H1 (cell line): ENCODE measurements around the gene TNF. TPM values are rescaled to one million over a fixed set of nuclear protein-coding genes. Genes with fewer than 3 reads are reported as not detected.
"Not testable (repeated sequence)": the region's sequence is repeated elsewhere in the genome, so short reads cannot be mapped to it uniquely, and the experiment has no call there.

Experiments
- CTCF ChIA-PET: fragments of 300-600 bp; sonication (Branson Sonifier 250); formaldehyde crosslinking; loops from one replicate; lab custom pipeline; 2021; ENCODE audit not compliant: partially characterized antibody; lab: Charles Lee
- POLR2A ChIA-PET: fragments of 300-600 bp; sonication (Branson Sonifier 250); formaldehyde crosslinking; loops from one replicate; lab custom pipeline; 2021; ENCODE audit warnings: inconsistent platforms; ENCODE audit not compliant: partially characterized antibody; lab: Charles Lee
- DNase-seq, 2 experiments: peaks; one replicate each; pipeline versions ENCODE4 v3.0.0 to v3.0.0-alpha.2; 2010 to 2022; ENCODE audit warnings: low spot score in 2 of 2, low read depth in 1 of 2, mixed read lengths in 1 of 2
- FAIRE-seq: peaks from 2 replicates; lab custom pipeline; 2011; peaks lifted over from hg19 to GRCh38; lab: Jason Lieb, UNC
- H2AFZ ChIP-seq: 2 replicates; pipeline ENCODE4 v1.8.1; 2012; ENCODE audit warnings: low read length, inconsistent platforms
- H2AK5ac ChIP-seq: 2 replicates; pipeline ENCODE4 v1.6.1; 2013; ENCODE audit warnings: low read depth, low read length
- H2BK120ac ChIP-seq: replicated peaks from 2 replicates; pipeline ENCODE3; 2013; ENCODE audit warnings: low read depth, low read length, inconsistent platforms
- H2BK12ac ChIP-seq: 2 replicates; pipeline ENCODE4 v1.6.1; 2013; ENCODE audit warnings: low read depth, low read length
- H2BK15ac ChIP-seq: 2 replicates; pipeline ENCODE4 v1.6.1; 2013; ENCODE audit warnings: low read length
- H2BK20ac ChIP-seq: 2 replicates; pipeline ENCODE4 v1.6.1; 2013; ENCODE audit warnings: low read length
- H2BK5ac ChIP-seq: 2 replicates; pipeline ENCODE4 v1.6.1; 2013; ENCODE audit warnings: low read depth, low read length
- H3K14ac ChIP-seq: 2 replicates; pipeline ENCODE4 v1.6.1; 2013; ENCODE audit warnings: inconsistent platforms; ENCODE audit not compliant: insufficient read length
- H3K18ac ChIP-seq: 2 replicates; pipeline ENCODE4 v1.6.1; 2013; ENCODE audit warnings: low read length; ENCODE audit errors: extremely low read depth
- H3K23ac ChIP-seq: 2 replicates; pipeline ENCODE4 v1.6.1; 2013; ENCODE audit warnings: inconsistent platforms; ENCODE audit not compliant: insufficient read length
- H3K23me2 ChIP-seq: 2 replicates; pipeline ENCODE4 v1.6.1; 2013; ENCODE audit warnings: low read depth, low read length
- H3K27ac ChIP-seq: 2 replicates; pipeline ENCODE4 v1.6.1; 2011; ENCODE audit warnings: low read depth, low read length, inconsistent platforms
- H3K27me3 ChIP-seq, 4 experiments: replicated peaks in 1 of 4; 1 replicate in 1 of 4; 2 replicates in 3 of 4; pipeline versions ENCODE4 v1.6.1 to v1.8.1; 2011 to 2013; ENCODE audit warnings: low read length in 3 of 4, mild to moderate bottlenecking in 3 of 4, inconsistent platforms in 2 of 4, mixed read lengths in 2 of 4, moderate library complexity in 1 of 4; ENCODE audit not compliant: control insufficient read depth in 3 of 4, insufficient read depth in 3 of 4; ENCODE audit errors: extremely low read depth in 1 of 4
- H3K36me3 ChIP-seq, 4 experiments: 2 replicates each; pipeline versions ENCODE4 v1.6.1 to v1.8.1; 2011 to 2013; ENCODE audit warnings: mild to moderate bottlenecking in 4 of 4, low read length in 3 of 4, moderate library complexity in 2 of 4, control low read depth in 1 of 4, inconsistent platforms in 1 of 4; ENCODE audit not compliant: insufficient read depth in 4 of 4, control insufficient read depth in 2 of 4
- H3K4ac ChIP-seq: replicated peaks from 2 replicates; pipeline ENCODE3; 2013; ENCODE audit warnings: low read length, low read depth, mixed read lengths, inconsistent platforms; ENCODE audit not compliant: insufficient read length
- H3K4me1 ChIP-seq, 4 experiments: replicated peaks in 1 of 4; 1 replicate in 1 of 4; 2 replicates in 3 of 4; pipeline versions ENCODE4 v1.6.1 to v1.8.1; 2011 to 2013; ENCODE audit warnings: low read length in 3 of 4, inconsistent platforms in 2 of 4, mixed read lengths in 1 of 4; ENCODE audit not compliant: insufficient read depth in 4 of 4, control insufficient read depth in 3 of 4
- H3K4me2 ChIP-seq, 2 experiments: 2 replicates each; pipeline versions ENCODE4 v1.6.1 to v1.8.1; 2011 to 2013; ENCODE audit warnings: low read depth in 2 of 2, low read length in 2 of 2, control low read depth in 1 of 2, inconsistent platforms in 1 of 2, mild to moderate bottlenecking in 1 of 2; ENCODE audit not compliant: insufficient read depth in 1 of 2
- H3K4me3 ChIP-seq, 4 experiments: fragments of 200-600, 300-600 bp in 1 of 4; sonication (generic), shearing (Covaris generic), sonication (Bioruptor Twin) in 1 of 4; 2 replicates each; pipeline versions ENCODE4 v1.5.1 to v1.8.1; 2011 to 2016; ENCODE audit warnings: low read length in 4 of 4, low read depth in 3 of 4, control low read depth in 2 of 4, inconsistent platforms in 2 of 4, mild to moderate bottlenecking in 2 of 4, mixed read lengths in 1 of 4, moderate library complexity in 1 of 4; ENCODE audit not compliant: insufficient read depth in 2 of 4; ENCODE audit errors: extremely low read depth in 1 of 4
- H3K56ac ChIP-seq: replicated peaks from 2 replicates; pipeline ENCODE3; 2013; ENCODE audit warnings: low read depth, mild to moderate bottlenecking, mixed read lengths, low read length, inconsistent platforms; ENCODE audit not compliant: insufficient read length
- H3K79me1 ChIP-seq: 2 replicates; pipeline ENCODE4 v1.6.1; 2013; ENCODE audit warnings: low read depth, low read length, control low read depth
- H3K79me2 ChIP-seq, 2 experiments: 2 replicates each; pipeline versions ENCODE4 v1.6.1 to v1.8.1; 2012 to 2013; ENCODE audit warnings: low read length in 2 of 2, mild to moderate bottlenecking in 2 of 2, inconsistent platforms in 1 of 2; ENCODE audit not compliant: insufficient read depth in 2 of 2, control insufficient read depth in 1 of 2
- H3K9ac ChIP-seq, 4 experiments: replicated peaks in 1 of 4; 1 replicate in 1 of 4; 2 replicates in 3 of 4; pipeline versions ENCODE4 v1.6.1 to v1.8.1; 2011 to 2013; ENCODE audit warnings: low read depth in 3 of 4, low read length in 3 of 4, control low read depth in 2 of 4, mild to moderate bottlenecking in 2 of 4, moderate library complexity in 2 of 4, inconsistent platforms in 1 of 4; ENCODE audit errors: extremely low read depth in 1 of 4
- H3K9me3 ChIP-seq, 2 experiments: 2 replicates each; pipeline versions ENCODE4 v1.6.1 to v1.8.1; 2012 to 2013; ENCODE audit warnings: mild to moderate bottlenecking in 2 of 2, moderate library complexity in 2 of 2, control low read depth in 1 of 2, inconsistent platforms in 1 of 2, low read depth in 1 of 2, low read length in 1 of 2, mixed read lengths in 1 of 2; ENCODE audit not compliant: insufficient read depth in 2 of 2
- H4K20me1 ChIP-seq, 2 experiments: replicated peaks in 1 of 2; 2 replicates each; pipeline versions ENCODE3 to v1.8.1; 2011 to 2013; ENCODE audit warnings: inconsistent platforms in 2 of 2, low read length in 2 of 2, mild to moderate bottlenecking in 1 of 2; ENCODE audit not compliant: insufficient read depth in 2 of 2, control insufficient read depth in 1 of 2
- H4K5ac ChIP-seq: 2 replicates; pipeline ENCODE4 v1.6.1; 2013; ENCODE audit warnings: low read length, low read depth, mixed read lengths, inconsistent platforms; ENCODE audit not compliant: insufficient read length
- H4K8ac ChIP-seq: 2 replicates; pipeline ENCODE4 v1.8.0; 2013; ENCODE audit warnings: mild to moderate bottlenecking, moderate library complexity, low read length, inconsistent platforms; ENCODE audit not compliant: insufficient read depth; ENCODE audit errors: extremely low read depth
- H4K91ac ChIP-seq: replicated peaks from 2 replicates; pipeline ENCODE3; 2013; ENCODE audit warnings: low read length, mixed read lengths, inconsistent platforms; ENCODE audit not compliant: insufficient read length
- POLR2AphosphoS5 ChIP-seq: IDR thresholded peaks from 2 replicates; pipeline ENCODE4 v1.6.1; 2011; ENCODE audit warnings: low read depth, low read length
- SAP30 ChIP-seq: fragments of 300-600 bp; sonication (generic); IDR thresholded peaks from 2 replicates; pipeline ENCODE4 v1.7.1; 2012; ENCODE audit warnings: low read length, moderate library complexity, mild to moderate bottlenecking, inconsistent platforms; ENCODE audit not compliant: insufficient read depth, insufficient replicate concordance
- TBP ChIP-seq: IDR thresholded peaks from 2 replicates; pipeline ENCODE4 v1.6.1; 2011; ENCODE audit warnings: low read depth, low read length, improper control_type of control experiment
- WGBS, 2 experiments: shearing (Covaris generic) in 1 of 2; methylation state at CpG; one replicate each; pipeline versions ENCODE4 v1.1.6 to v1.1.7; 2013 to 2015; ENCODE audit warnings: low lambda C conversion rate in 2 of 2, mixed read lengths in 2 of 2, inconsistent platforms in 1 of 2, low coverage in 1 of 2, missing lambda C conversion rate in 1 of 2; ENCODE audit not compliant: insufficient replicate concordance in 2 of 2, insufficient coverage in 1 of 2, insufficient read length in 1 of 2; ENCODE audit errors: extremely low coverage in 1 of 2, missing lambda C conversion rate in 1 of 2; 5-methylcytosine and 5-hydroxymethylcytosine counted together
- polyA plus RNA-seq, 7 experiments: library from polyadenylated mRNA; depleted of rRNA in 3 of 7; stranded (reverse) in 5 of 7; unstranded in 2 of 7; fragments of >200 nt in 5 of 7; fragments of 200-250 nt in 2 of 7; gene quantifications; 1 replicate in 5 of 7; 2 replicates in 1 of 7; 4 replicates in 1 of 7; pipeline versions ENCODE4 v1.2.1 to v1.2.3, GENCODE V29; 2011 to 2013; ENCODE audit warnings: missing spikeins in 2 of 7, mixed read lengths in 2 of 7
- total RNA-seq: library from RNA; stranded (reverse); fragmentation: NEBNext Ultra II Directional; extraction: Animal tissue kit (Norgen Biotek cat#: 25700); gene quantifications from 2 replicates; pipeline ENCODE4 v1.2.1, GENCODE V29; 2021

Gene TNF
- total and polyA plus RNA-seq, 2 of the 8 experiments (the other 6 are each of a cell fraction or from before 2014, with no cell fraction given) = not detected

GRCh38 chr6:31588871-31589650 is 13.7 kb downstream of the TNF start (continued):
- TF ChIP-seq POLR2AphosphoS5 (no peak), SAP30 (no peak), TBP (no peak)
- TF ChIP-seq, all 59 proteins: peak for 0

DNA sequence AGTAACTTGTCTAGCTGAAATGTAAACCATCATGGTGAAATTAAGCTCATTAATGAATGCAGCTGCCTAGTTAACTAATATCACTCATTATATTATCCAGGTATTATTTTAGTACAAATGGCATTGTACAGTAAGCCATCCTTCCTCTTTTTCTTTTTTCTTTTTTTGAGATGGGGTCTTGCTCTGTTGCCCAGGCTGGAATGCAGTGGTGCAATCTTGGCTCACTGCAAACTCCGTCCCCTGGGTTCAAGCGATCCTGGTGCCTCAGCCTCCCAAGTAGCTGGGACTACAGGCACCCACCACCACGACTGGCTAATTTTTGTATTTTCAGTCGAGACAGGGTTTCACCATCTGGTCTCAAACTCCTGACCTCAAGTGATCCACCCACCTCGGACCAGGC is 15.3 kb downstream of the TNF start:
- not testable (repeated sequence) for H3K4me1 ChIP-seq, H3K23ac ChIP-seq, H4K8ac ChIP-seq, H3K14ac ChIP-seq, H3K18ac ChIP-seq, H3K4ac ChIP-seq, H2AK5ac ChIP-seq, H3K79me2 ChIP-seq, H4K20me1 ChIP-seq, H3K9ac ChIP-seq, H3K79me1 ChIP-seq, H3K27ac ChIP-seq, H3K4me3 ChIP-seq, H2BK20ac ChIP-seq, H2BK15ac ChIP-seq, FAIRE-seq, H2BK5ac ChIP-seq, H3K56ac ChIP-seq, H2BK12ac ChIP-seq, H4K91ac ChIP-seq, H3K36me3 ChIP-seq, DNase-seq, H3K23me2 ChIP-seq, H2BK120ac ChIP-seq, H3K27me3 ChIP-seq, H2AFZ ChIP-seq, H4K5ac ChIP-seq, H3K9me3 ChIP-seq, H3K4me2 ChIP-seq
- POLR2A ChIA-PET = interaction anchor here (0.5 to 2.0 kb wide), 3 partner anchors 10 to 1711 kb away, joined by 3 to 5 read pairs (median 3); no protein-coding TSS in a partner anchor
- 85% methylated on average over 5 of the region's 5 CpGs; no CpG with 5 or more reads in 1 of the 2 experiments for WGBS, 2 experiments
- CTCF ChIA-PET = interaction anchor here (0.8 to 22.0 kb wide), 5 partner anchors 2 to 96 kb away, joined by 3 to 640 read pairs (median 254); partner anchors contain the start of genes ATP6V1G2, LST1, LTB and NCR3
